Stomach (tissue), 4 donors: ENCODE measurements around the gene HSD17B13.

Experiments
- CTCF ChIP-seq, 7 experiments: fragments of 450-650 bp in 4 of 7; fragments of 200-600 bp in 3 of 7; sonication (generic) in 3 of 7; IDR thresholded peaks; one replicate each; pipeline ENCODE4 v1.5.1; 2016 to 2019; ENCODE audit warnings: antibody characterized with exemption in 7 of 7, control low read depth in 2 of 7, mild to moderate bottlenecking in 1 of 7
- EP300 ChIP-seq: sonication (generic); formaldehyde crosslinking; IDR thresholded peaks from one replicate; pipeline ENCODE4 v1.6.1; 2017; ENCODE audit warnings: antibody characterized with exemption
- POLR2A ChIP-seq, 4 donors: fragments of 450-650 bp; IDR thresholded peaks; one replicate each; pipeline ENCODE4 v1.6.1; 2016; ENCODE audit warnings: antibody characterized with exemption in 4 of 4, control low read depth in 2 of 4, mild to moderate bottlenecking in 1 of 4, moderate library complexity in 1 of 4
- POLR2AphosphoS5 ChIP-seq, 3 donors: sonication (generic); formaldehyde crosslinking; IDR thresholded peaks; one replicate each; pipeline ENCODE4 v1.6.1; 2016; ENCODE audit warnings: antibody characterized with exemption in 3 of 3

- TF ChIP-seq CTCF (IDR thresholded peaks at IDR 0.05) = no peak
- no peak for TF ChIP-seq POLR2A (IDR thresholded peaks at IDR 0.05)
- no peak for TF ChIP-seq POLR2AphosphoS5 (IDR thresholded peaks at IDR 0.05)
- TF ChIP-seq EP300 = no peak
Observed at GRCh38 chr4:87316961-87317360, 5.7 kb downstream of the HSD17B13 start.
